Measurements from ENCODE around the gene NKTR.

Gene NKTR

GRCh38 chr3:42691816-42692666, 91.6 kb downstream of the NKTR start:
- no peak for TF ChIP-seq MAX (IDR thresholded peaks at IDR 0.05; ENCODE audit: low read depth, low read length)
- TF ChIP-seq MYC (IDR thresholded peaks at IDR 0.05; ENCODE audit: low read depth, low read length) = no peak
- TF ChIP-seq POLR2A (IDR thresholded peaks at IDR 0.05; ENCODE audit: extremely low read depth, insufficient read length) = no peak
- TF ChIP-seq CTCF (IDR thresholded peaks at IDR 0.05; ENCODE audit: low read depth, low read length) = no peak
- DNase-seq (ENCODE audit: low read depth) = no peak
- no peak overlapping the region for H3K4me3 ChIP-seq (ENCODE audit: low read depth, low read length)

- no peak for DNase-seq (ENCODE audit: low read depth)
- TF ChIP-seq POLR2A (IDR thresholded peaks at IDR 0.05; ENCODE audit: extremely low read depth, insufficient read length) = no peak
- TF ChIP-seq MYC (IDR thresholded peaks at IDR 0.05; ENCODE audit: low read depth, low read length) = no peak
- no peak for TF ChIP-seq MAX (IDR thresholded peaks at IDR 0.05; ENCODE audit: low read depth, low read length)
- TF ChIP-seq CTCF (IDR thresholded peaks at IDR 0.05; ENCODE audit: low read depth, low read length) = no peak
- no peak overlapping the region for H3K4me3 ChIP-seq (ENCODE audit: low read depth, low read length)
These were observed 92.4 kb downstream of the NKTR start for GRCh38 chr3:42692667-42693529.

- TF ChIP-seq POLR2A (IDR thresholded peaks at IDR 0.05; ENCODE audit: extremely low read depth, insufficient read length) (no peak), MAX (IDR thresholded peaks at IDR 0.05; ENCODE audit: low read depth, low read length) (no peak), CTCF (IDR thresholded peaks at IDR 0.05; ENCODE audit: low read depth, low read length) (no peak), MYC (IDR thresholded peaks at IDR 0.05; ENCODE audit: low read depth, low read length) (no peak)
- no peak for DNase-seq (ENCODE audit: low read depth)
- no peak overlapping the region for H3K4me3 ChIP-seq (ENCODE audit: low read depth, low read length)
These were observed 93.0 kb downstream of the NKTR start for GRCh38 chr3:42693530-42693930.

- no peak overlapping the region for H3K4me3 ChIP-seq (ENCODE audit: low read depth, low read length)
- no peak for DNase-seq (ENCODE audit: low read depth)
- TF ChIP-seq MYC (IDR thresholded peaks at IDR 0.05; ENCODE audit: low read depth, low read length) = no peak
- no peak for TF ChIP-seq POLR2A (IDR thresholded peaks at IDR 0.05; ENCODE audit: extremely low read depth, insufficient read length)
- TF ChIP-seq CTCF (IDR thresholded peaks at IDR 0.05; ENCODE audit: low read depth, low read length) = no peak
- no peak for TF ChIP-seq MAX (IDR thresholded peaks at IDR 0.05; ENCODE audit: low read depth, low read length)
These were observed 93.9 kb downstream of the NKTR start for GRCh38 chr3:42694366-42694765.

GRCh38 chr3:42696356-42697288, 96.1 kb downstream of the NKTR start:
- no peak for DNase-seq (ENCODE audit: low read depth)
- no peak for TF ChIP-seq CTCF (IDR thresholded peaks at IDR 0.05; ENCODE audit: low read depth, low read length)
- TF ChIP-seq MYC (IDR thresholded peaks at IDR 0.05; ENCODE audit: low read depth, low read length) = no peak
- no peak overlapping the region for H3K4me3 ChIP-seq (ENCODE audit: low read depth, low read length)

Data from NB4 (cell line).